ENCODE measurements around the gene RIGI.
"Not testable (repeated sequence)": the region's sequence is repeated elsewhere in the genome, so short reads cannot be mapped to it uniquely, and the experiment has no call there.

RIGI gene

DNA sequence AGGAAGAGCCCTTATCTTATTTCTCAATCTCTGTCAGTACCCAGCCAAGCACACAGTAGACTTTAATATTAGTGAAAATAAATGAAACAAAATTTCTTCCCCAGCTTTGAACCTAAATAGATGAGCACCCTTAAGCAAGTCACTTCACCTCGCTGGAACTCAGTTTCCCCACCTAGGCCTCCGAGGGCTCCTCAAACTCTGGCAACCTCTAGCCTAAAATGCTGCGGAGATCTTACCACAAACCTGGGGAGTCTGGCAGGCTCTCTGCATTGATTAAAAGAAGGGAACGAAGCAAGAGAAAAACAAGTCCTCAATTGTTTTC lies 326 bp downstream of the RIGI start:
- DNase-seq: no peak

DNA sequence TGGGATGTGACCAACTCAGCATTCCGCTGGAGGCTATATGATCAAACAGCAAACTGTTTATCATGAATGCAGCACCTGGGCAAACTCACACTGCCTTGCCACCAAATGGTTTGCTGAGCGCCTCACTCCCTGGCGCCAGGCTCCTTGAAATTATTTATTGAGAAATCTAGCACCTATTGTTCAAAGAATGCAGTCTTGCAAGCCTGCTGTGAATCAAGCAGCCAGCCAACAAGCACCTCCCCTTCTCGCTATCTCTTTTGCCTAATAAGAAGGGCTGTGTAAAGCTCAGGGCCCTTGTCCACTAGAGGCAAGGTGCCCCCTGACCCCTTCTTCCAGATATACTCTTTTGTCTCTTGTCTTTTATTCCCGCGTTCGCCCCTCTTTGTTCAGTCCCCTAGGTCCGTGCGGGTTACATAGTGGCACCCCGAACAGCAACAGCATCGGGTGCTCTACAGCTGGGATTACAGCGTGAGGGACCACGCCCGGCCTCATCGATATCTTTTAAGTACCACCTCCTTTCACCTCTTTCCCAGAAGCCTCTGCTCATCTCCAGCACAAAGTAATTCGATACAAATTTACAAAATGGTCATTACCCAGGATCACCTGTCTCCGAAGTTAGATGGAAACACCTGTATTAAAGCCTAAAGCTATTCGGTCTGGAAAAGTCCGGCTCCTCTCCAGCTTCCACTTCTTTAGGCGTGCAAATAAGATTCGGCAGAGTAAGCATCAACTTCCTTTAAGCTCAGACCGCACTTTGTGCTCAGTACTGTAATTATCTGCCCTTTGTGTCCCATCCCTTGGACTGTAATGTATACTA lies 896 bp downstream of the RIGI start:
- no peak for DNase-seq

DNA sequence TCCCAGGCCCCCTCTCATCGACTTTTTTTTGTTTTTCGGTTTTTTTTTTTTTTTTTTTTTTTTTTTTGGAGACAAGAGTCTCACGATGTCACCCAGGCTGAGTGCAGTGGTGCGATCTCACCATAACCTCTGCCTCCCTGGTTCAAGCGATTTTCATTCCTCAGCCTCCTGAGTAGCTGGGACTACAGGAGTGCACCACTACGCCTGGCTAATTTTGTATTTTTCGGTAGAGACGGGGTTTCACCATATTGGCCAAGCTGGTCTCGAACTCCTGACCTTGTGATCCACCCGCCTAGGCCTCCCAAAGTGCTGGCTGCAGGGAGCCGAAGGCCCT lies 1.5 kb downstream of the RIGI start:
- DNase-seq: not testable (repeated sequence)

DNA sequence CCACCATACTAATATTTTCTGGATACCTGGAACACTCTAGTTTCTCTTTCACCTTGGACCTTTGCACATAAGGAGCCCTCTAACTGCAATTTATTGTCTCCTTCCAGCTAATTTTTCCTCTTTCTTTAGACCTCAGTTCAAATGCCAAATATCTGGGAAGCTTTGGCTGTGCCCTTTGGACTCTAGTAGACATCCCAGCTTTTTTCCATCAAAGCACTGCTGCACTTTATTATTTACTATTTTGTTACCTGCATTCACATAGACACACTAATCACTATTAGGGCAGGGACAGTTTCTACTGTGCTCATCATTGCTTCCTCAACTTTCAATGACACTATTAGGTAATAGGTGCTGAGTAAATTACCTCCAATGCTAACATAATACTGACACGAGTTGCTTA lies 2.1 kb downstream of the RIGI start:
- no peak for DNase-seq

DNA sequence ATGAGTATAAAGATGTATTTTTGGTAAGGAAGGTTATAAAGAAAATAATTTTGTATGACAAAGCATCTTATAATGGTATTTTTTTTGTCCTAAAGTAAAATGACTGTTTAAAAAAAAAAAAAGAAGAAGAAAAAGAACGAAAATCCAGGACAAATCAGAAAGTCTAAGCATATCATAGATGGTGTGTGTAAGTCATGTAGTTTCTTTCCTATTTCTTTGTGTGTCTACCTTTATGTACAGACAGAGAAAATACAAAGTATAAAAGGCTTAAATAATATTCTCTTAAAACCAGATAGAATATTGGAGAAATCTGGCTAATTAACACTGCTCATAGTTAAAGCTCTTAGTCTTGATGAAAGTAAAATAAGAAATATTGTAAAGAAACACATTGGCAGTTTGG lies 7.7 kb downstream of the RIGI start:
- DNase-seq: no peak

DNA sequence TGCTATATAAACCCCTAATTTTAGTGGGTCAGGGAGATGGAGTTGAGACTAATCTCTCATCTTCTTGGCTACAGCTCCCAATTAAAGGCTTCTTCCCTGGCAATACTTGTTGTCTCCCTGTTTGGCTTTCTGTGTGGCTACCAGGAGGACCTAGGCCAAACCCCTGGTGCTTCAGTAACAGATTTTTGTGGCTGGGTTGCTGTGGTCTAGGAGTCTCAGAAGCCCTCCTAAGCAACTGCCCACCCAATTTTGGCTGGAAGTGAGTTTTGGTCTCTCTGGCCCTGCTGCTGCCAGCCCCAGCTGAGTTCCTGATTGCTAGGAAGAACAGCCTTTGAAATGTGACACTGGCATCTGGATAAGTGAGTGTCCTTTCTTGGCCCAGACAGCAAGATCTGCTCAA lies 9.8 kb downstream of the RIGI start:
- DNase-seq: no peak

DNA sequence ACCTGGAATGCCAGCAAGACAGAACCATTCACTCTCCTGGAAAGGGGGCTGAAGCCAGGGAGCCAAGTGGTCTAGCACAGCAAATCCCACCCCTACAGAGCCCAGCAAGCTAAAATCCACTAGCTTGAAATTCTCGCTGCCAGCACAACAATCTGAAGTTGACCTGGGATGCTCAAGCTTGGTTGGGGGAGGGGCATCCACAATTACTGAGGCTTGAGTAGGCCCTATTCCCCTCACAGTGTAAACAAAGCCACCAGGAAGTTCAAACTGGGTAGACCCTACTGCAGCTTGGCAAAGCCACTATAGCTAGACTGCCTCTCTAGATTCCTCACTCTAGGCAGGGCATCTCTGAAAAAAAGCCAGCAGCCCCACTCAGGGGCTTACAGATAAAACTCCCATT lies 17.3 kb downstream of the RIGI start:
- DNase-seq: no peak

DNA sequence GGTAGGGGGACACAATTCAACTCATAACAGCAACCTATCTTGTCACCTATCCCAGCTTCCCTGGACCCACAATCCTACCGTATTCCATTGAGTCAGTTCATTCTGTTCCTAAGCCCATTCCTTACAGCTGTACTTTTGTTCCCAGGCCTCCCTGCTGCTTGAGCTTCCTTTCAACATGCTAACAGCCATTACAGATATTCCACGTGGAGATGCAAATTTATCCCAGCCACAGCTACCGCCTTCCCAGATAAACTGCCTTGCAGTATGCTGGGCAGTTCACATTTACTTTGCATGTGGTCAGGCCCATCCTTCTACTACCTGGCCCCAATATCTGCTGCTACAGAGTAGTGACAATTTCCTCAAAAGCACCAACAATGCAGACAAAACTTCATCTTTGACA lies 23.0 kb downstream of the RIGI start:
- DNase-seq: no peak

DNA sequence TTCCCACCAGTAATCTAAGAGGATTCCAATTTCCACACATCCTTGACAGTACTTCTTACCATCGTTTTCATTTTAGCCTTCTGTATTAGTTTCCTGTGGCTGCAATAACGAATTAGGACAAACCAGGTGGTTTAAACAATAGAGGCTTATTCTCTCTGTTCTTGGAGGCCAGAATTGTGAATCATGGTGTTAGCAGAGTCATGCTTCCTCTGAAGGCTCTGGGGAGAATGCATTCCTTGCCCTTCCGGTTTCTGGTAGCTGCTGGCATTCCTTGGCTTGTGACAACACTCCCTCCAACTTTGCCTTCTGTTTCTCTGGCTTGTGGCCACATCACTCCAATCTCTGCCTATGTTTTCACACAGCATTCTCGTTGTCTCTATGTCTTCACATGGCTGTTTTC lies 23.5 kb downstream of the RIGI start:
- DNase-seq: no peak

DNA sequence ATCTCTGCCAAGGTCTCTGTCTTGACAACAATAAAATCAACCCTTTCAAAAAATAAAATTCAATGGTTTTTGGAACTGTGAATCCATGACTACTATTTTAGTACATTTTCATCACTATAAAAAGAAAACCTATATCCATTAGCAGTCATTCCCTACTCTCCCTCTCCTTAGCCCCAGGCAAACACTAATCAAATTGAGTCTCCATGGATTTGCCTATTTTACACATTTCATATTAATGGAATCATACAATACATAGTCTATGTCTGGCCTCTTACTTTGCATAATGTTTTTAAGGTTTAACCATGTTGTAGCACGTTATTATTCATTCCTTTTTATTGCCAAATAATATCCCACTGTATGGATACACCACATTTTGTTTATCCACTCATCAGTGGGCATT lies 24.1 kb downstream of the RIGI start:
- no peak for DNase-seq

DNA sequence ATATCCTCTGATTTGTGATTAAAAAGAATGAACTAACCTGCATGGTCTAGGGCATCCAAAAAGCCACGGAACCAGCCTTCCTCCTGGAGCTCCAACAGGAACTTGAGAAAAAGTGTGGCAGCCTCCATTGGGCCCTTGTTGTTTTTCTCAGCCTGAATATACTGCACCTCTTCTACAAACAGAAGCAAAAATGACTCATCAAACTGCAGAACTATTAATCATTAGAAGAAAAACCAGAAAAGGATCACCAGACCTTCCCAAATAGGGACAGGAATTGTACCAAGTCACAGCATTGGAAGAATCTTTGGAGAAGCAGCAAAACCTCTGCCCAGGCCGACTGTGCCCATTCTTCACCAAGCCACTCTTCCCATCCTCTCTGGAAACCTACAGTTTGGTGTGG lies 25.2 kb downstream of the RIGI start:
- no peak for DNase-seq

DNA sequence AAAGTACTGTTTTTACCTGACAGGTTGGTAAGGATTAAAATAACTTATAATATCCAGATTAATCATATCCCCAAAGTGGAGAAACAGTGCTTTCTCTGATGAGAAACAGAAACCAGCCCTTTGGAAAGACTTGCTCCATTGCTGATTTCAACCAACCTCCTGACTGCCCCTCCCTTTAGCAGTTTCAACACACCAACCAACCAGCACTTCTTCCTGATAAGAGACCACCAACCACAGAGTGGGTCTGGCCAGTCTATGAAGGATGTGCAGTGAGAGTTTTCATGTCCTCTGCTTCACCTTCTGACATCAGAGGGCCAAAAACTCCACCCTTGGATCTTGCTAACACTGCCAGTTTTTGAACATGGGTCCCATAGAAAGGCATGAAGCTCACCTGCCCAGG lies 28.1 kb downstream of the RIGI start:
- no peak for DNase-seq

DNA sequence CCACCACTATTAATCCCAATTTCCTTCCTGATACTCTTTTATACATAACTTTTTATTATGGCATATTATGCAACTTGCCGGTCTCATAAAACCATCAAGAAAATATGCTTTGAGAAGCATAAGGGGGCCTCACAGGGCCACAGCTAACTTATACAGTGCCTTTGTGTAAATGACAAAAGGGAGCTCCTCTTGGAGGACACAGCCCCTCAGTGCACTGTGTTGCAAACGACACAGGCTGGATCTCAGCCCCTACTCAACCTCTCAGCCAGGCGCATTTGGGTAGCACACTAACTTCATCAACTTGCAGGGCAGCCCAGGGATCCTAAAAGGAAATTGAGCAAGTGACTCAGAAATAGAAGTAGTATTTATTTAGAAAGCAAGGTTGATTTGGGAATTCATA lies 35.4 kb downstream of the RIGI start:
- no peak for DNase-seq

DNA sequence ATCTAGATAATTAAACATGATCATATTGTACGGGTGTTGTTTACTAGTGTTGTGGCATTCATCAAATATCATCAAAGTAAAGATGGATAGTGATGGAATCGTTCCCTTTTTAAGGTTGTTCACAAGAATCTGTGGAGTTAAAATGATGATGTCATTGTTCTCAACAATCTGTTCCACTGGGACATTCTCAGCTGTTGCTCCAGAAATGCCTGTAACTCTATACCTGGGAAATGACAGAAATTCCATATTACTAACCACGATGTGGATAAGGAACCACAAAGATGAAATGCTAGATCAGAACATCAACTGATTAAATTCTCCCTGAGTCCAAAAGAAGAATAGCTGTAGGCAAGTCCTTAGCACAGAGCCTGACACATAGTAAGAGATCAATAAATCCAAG lies 38.0 kb downstream of the RIGI start:
- DNase-seq: no peak

DNA sequence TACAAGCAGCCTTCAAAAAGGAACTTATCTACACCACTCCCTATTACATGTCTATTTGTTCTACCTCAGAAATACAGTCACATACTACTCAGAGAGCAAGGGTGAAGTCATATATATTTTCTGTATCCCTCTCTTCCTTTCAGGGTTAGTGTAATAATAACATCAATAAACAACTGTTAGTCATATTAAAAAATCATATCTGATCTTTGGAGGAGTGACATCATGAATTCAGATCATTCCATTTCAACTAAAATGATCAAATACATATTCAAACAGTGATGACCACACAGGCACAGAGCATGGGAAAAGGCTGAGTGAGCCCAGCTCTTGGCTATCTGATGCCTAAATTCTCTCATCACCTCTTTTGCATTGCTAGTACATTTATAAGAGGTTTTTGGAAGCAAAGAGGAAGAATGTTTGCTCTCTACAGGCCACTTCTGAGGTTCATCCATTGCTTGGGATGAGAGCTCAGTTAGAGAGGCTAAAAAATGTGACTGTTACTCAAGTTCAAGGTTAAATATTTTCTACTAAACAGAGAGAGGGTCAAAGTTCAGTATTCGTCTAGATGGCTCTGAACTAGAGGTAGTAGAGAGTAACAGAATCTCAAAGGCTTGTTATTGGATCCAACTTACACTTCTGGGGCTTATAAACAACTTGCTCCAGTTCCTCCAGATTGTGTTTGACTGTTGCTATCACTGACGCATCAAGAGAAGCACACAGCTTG lies 39.0 kb downstream of the RIGI start:
- DNase-seq: no peak

DNA sequence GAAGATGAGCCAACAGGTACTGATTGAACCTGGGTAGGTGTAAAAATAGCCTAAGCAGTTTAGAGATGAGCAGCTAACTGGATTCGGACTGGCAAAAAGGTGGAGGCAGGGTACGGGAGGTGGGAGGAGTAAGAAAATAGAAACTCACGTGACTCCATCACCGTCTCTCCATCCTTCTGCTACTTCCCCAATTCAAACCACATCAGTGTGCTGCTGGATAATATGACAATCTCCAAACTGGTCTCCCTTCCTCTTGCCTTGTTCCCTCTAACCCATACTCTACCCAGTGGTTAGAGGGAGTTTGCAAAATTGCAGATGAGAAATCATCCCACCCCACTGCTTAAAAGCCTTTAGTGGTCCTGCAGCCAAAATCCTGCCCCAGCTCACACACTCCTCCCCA lies 42.7 kb downstream of the RIGI start:
- no peak for DNase-seq
